Activated naive CD4-positive, alpha-beta T cell treated with anti-CD3 and anti-CD28 coated beads for 36 hours (primary cell): ENCODE results near the gene SLC35G1. TPM values are rescaled to one million over a fixed set of nuclear protein-coding genes. Genes with fewer than 3 reads are reported as not detected.
A peak's percentile ranks its signal among the peaks of the same experiment; 100 is the strongest.

ENCODE experiments used
- CTCF ChIA-PET: fragments of 350-600 bp; sonication (Branson Sonifier 250); formaldehyde crosslinking; loops from one replicate; lab custom pipeline; 2021; ENCODE audit warnings: antibody characterized with exemption; lab: Charles Lee
- DNase-seq: peaks from one replicate; pipeline ENCODE4 v3.0.0-alpha.2; 2020
- H3K27ac Mint-ChIP-seq: one replicate; pipeline ENCODE4 v1.8.0; 2021; ENCODE audit warnings: mild to moderate bottlenecking, mixed read lengths
- H3K27me3 Mint-ChIP-seq: one replicate; pipeline ENCODE4 v1.8.0; 2021; ENCODE audit warnings: low read depth, mixed read lengths
- H3K36me3 Mint-ChIP-seq: one replicate; pipeline ENCODE4 v1.8.0; 2021; ENCODE audit warnings: low read depth, mixed read lengths
- H3K4me1 Mint-ChIP-seq: one replicate; pipeline ENCODE4 v1.8.0; 2021; ENCODE audit warnings: low read depth, mixed read lengths
- H3K4me3 Mint-ChIP-seq: one replicate; pipeline ENCODE4 v1.8.0; 2021; ENCODE audit warnings: mild to moderate bottlenecking, moderate library complexity, mixed read lengths
- H3K9me3 Mint-ChIP-seq: one replicate; pipeline ENCODE4 v1.8.0; 2021; ENCODE audit warnings: mixed read lengths
- intact Hi-C: fragments of 100-400 bp; cut with micrococcal nuclease; formaldehyde crosslinking; loops from one replicate; pipeline ENCODE4 v1.15.1; 2023
- total RNA-seq, 2 experiments: library from RNA; stranded (reverse); gene quantifications; one replicate each; pipeline ENCODE4 v1.2.3, GENCODE V29; 2021

The SLC35G1 gene
- total RNA-seq, 2 experiments from 2014 or later, result 3.8 to 4.1 TPM

- H3K4me3 Mint-ChIP-seq, result no peak overlapping the region
- CTCF ChIA-PET, result interaction anchor here (0.8 kb wide), 1 partner anchor 12 kb away, joined by 3 read pairs; no protein-coding TSS in a partner anchor
- H3K27ac Mint-ChIP-seq, result no peak overlapping the region
- H3K9me3 Mint-ChIP-seq, result peaks cover 3% of the 10 kb centered on the region
- intact Hi-C loops, result no loop called here
- H3K36me3 Mint-ChIP-seq, result no peaks in the 10 kb centered on the region
- H3K4me1 Mint-ChIP-seq, result no peaks in the 10 kb centered on the region
- DNase-seq, result no peak
- peaks cover 9% of the 10 kb centered on the region for H3K27me3 Mint-ChIP-seq
These were observed 27.9 kb upstream of the SLC35G1 start for GRCh38 chr10:93865794-93866425.

DNA sequence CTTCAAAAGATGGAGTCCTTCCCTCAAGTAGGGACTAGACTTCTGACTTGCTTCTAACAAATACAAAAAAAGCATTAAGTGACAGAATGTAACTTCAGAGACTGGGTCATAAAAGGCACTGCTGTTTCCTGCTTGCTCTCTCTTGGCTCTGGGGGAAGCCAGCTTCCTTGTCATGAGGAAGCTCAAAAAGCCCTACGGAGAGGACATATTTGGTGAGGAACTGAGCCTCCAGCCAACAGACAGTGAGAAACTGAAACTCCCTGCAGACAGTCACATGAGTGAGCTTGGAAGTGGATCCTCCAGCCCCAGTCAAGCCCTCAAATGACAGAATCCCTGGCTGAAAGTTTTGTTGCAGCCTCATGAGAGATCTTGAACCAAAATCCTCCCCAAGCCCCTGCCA is 26.3 kb upstream of the SLC35G1 start:
- Mint-ChIP-seq H3K4me3 (no peak overlapping the region), H3K9me3 (no peaks in the 10 kb centered on the region), H3K27me3 (peaks cover 10% of the 10 kb centered on the region), H3K36me3 (no peaks in the 10 kb centered on the region), H3K4me1 (no peaks in the 10 kb centered on the region), H3K27ac (no peak overlapping the region)
- no peak for DNase-seq
- CTCF ChIA-PET, result no interaction called here
- intact Hi-C loops, result no loop called here

DNA sequence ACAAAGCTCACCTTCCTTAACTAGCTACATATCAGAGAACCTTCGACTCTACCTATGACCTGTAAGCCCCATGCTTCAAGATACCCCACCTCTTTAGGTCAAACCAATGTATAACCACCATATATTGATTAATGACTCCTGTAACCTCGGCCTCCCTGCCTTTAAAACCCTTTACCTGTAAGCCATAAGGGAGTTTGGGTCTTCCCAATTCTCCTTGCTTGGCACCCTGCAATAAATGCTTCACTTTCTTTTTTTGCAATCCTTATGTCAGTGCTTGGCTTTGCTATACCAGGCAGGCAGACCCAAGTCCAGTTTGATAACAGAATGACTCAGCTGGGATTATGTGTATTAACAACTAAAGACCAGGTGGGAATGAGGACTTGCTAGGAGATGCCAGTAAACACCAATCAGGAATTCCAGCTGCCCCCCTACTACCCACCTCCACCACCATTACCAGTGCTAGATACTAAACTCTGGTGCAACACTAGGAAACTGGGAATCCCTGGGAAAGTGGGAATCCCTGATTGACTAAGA is 22.0 kb upstream of the SLC35G1 start:
- Mint-ChIP-seq H3K4me1 (no peaks in the 10 kb centered on the region), H3K27ac (no peak overlapping the region), H3K27me3 (peaks cover 32% of the 10 kb centered on the region), H3K36me3 (no peaks in the 10 kb centered on the region), H3K4me3 (no peak overlapping the region), H3K9me3 (no peaks in the 10 kb centered on the region)
- intact Hi-C loops, result no loop called here
- CTCF ChIA-PET, result interaction anchor here (0.6 kb wide), 1 partner anchor 63 kb away, joined by 3 read pairs; no protein-coding TSS in a partner anchor
- DNase-seq, result no peak

DNA sequence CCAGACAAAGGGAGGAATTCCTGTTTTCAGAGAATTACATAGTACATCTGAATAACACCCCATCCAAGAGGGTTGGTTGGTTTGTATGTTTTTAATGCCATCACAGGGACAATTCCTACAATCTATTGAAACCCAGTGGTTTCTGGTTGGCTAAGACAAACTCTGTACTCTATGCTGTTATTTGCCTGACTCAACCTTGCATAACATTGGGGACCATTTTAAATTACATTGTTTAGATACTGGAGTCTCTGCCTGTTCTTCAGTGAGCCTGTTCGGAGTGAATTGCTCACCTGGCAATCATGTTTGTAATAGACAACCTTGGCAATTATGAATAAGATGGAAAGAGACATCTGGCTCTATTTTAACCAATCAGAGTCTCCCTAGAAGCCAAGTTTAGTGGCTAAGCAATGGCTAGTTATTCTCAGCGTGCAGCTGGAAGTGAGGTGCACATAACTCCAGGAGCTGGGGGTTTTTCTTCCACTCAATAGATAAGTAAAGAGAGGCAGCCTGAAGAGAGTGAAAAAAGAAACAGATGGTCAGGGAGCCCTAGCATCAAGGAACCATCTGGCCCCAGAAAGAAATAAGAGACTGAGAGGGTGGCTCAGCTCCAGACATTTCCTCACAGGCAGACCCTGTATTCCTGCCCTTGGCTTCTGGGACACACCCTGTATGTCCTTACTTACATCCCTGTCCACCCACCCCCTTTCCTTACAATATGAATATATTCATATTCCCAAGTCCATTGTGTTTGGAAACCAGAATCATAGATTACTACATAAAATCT is 21.2 kb upstream of the SLC35G1 start:
- Mint-ChIP-seq H3K9me3 (no peaks in the 10 kb centered on the region), H3K4me3 (no peak overlapping the region), H3K36me3 (no peaks in the 10 kb centered on the region), H3K4me1 (no peaks in the 10 kb centered on the region), H3K27ac (no peak overlapping the region), H3K27me3 (peaks cover 31% of the 10 kb centered on the region)
- DNase-seq, result no peak
- CTCF ChIA-PET, result interaction anchor here (0.6 kb wide), 1 partner anchor 63 kb away, joined by 3 read pairs; no protein-coding TSS in a partner anchor
- intact Hi-C loops, result no loop called here

- Mint-ChIP-seq H3K36me3 (no peaks in the 10 kb centered on the region), H3K4me1 (no peaks in the 10 kb centered on the region), H3K4me3 (no peak overlapping the region), H3K9me3 (no peaks in the 10 kb centered on the region), H3K27ac (no peak overlapping the region), H3K27me3 (peaks cover 27% of the 10 kb centered on the region)
- CTCF ChIA-PET, result no interaction called here
- intact Hi-C loops, result no loop called here
- DNase-seq, result no peak
These were observed 20.2 kb upstream of the SLC35G1 start for GRCh38 chr10:93873420-93874115.

GRCh38 chr10:93874309-93875031 is 19.3 kb upstream of the SLC35G1 start:
- Mint-ChIP-seq H3K9me3 (no peaks in the 10 kb centered on the region), H3K36me3 (no peaks in the 10 kb centered on the region), H3K4me1 (no peaks in the 10 kb centered on the region), H3K4me3 (no peak overlapping the region), H3K27ac (no peak overlapping the region), H3K27me3 (peaks cover 28% of the 10 kb centered on the region)
- CTCF ChIA-PET, result no interaction called here
- DNase-seq, result no peak
- intact Hi-C loops, result no loop called here

DNA sequence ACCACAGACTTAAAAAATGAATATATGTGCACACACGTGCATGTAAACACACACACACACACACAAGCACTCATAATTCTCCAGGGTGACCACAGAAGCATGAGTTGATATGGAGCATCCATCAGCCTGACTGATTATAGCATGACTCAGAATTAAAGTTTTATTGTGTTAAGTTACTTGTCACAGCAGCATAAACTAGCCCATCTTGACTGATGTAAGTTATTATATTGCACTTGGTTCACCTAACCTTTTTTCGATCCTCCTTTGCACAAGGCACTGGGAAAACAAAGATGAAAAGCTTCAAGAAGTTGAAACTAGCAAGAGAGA is 18.8 kb upstream of the SLC35G1 start:
- intact Hi-C loops, result no loop called here
- no peak overlapping the region for H3K4me3 Mint-ChIP-seq
- H3K27me3 Mint-ChIP-seq, result peaks cover 28% of the 10 kb centered on the region
- H3K27ac Mint-ChIP-seq, result no peak overlapping the region
- no peaks in the 10 kb centered on the region for H3K9me3 Mint-ChIP-seq
- no peak for DNase-seq
- CTCF ChIA-PET, result no interaction called here
- no peaks in the 10 kb centered on the region for H3K36me3 Mint-ChIP-seq
- H3K4me1 Mint-ChIP-seq, result no peaks in the 10 kb centered on the region

DNA sequence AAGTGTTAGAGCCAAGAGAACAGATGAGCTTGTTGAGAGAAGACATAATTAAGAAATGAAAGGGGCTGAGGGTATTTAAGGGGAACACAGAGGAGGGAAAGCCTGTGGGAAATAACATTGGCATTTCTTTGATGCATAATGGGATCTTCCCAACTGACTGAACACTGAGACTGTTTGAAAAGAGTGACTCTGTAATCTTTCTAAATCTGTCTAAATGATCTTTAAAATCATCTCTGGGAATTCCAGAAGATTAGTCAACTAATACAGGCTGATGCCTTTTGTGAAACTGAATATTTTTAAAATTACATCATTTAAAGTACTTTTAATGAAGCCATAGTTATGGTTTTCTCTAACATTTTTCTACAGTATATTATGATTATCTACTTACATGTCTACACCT is 17.4 kb upstream of the SLC35G1 start:
- no peak overlapping the region for H3K27ac Mint-ChIP-seq
- no peak for DNase-seq
- peaks cover 32% of the 10 kb centered on the region for H3K27me3 Mint-ChIP-seq
- CTCF ChIA-PET, result no interaction called here
- intact Hi-C loops, result no loop called here
- no peak overlapping the region for H3K4me3 Mint-ChIP-seq
- no peaks in the 10 kb centered on the region for H3K36me3 Mint-ChIP-seq
- H3K4me1 Mint-ChIP-seq, result no peaks in the 10 kb centered on the region
- H3K9me3 Mint-ChIP-seq, result no peaks in the 10 kb centered on the region

DNA sequence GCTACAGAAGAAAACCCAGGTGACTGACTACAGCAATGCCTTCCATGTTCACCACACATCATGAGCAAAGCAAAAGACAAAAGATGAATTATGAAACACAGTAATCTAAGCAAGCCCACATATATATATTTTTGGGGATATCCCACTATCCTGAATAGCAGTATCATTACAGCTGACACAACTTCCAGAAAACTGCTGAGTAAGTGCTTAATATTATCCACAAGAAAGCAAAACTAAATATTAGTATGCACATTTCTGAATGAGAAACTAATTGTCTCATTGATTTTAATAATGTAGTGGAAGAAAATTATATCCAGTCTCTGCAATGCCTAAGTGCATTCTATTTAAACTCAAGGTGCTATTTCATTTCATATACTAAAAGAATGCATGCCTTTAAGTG is 14.5 kb upstream of the SLC35G1 start:
- CTCF ChIA-PET, result no interaction called here
- no peaks in the 10 kb centered on the region for H3K4me1 Mint-ChIP-seq
- H3K27ac Mint-ChIP-seq, result no peak overlapping the region
- H3K9me3 Mint-ChIP-seq, result no peaks in the 10 kb centered on the region
- no peak for DNase-seq
- H3K36me3 Mint-ChIP-seq, result no peaks in the 10 kb centered on the region
- no peak overlapping the region for H3K4me3 Mint-ChIP-seq
- peaks cover 29% of the 10 kb centered on the region for H3K27me3 Mint-ChIP-seq
- intact Hi-C loops, result no loop called here

GRCh38 chr10:93894516-93895378 is 969 bp downstream of the SLC35G1 start:
- H3K36me3 Mint-ChIP-seq, result peaks cover 12% of the 10 kb centered on the region

GRCh38 chr10:93897070-93897780 is 3.4 kb downstream of the SLC35G1 start:
- CTCF ChIA-PET, result interaction anchor here (0.6 to 0.7 kb wide), 2 partner anchors 16 to 179 kb away, joined by 3 to 5 read pairs; no protein-coding TSS in a partner anchor
- H3K27ac Mint-ChIP-seq, result no peak overlapping the region
- no peaks in the 10 kb centered on the region for H3K9me3 Mint-ChIP-seq
- peaks cover 18% of the 10 kb centered on the region for H3K36me3 Mint-ChIP-seq
- intact Hi-C loops, result no loop called here
- H3K27me3 Mint-ChIP-seq, result no peaks in the 10 kb centered on the region
- no peak overlapping the region for H3K4me3 Mint-ChIP-seq
- DNase-seq, result no peak
- H3K4me1 Mint-ChIP-seq, result peaks cover 37% of the 10 kb centered on the region

More at GRCh38 chr10:93894516-93895378, 969 bp downstream of the SLC35G1 start:
- DNase-seq, result no peak
- intact Hi-C loops, result loop anchor here (1.0 to 5.0 kb wide), 4 partner anchors 192 to 902 kb away; partner anchors contain the start of genes CEP55, FRA10AC1 and NOC3L
- Mint-ChIP-seq H3K27ac (peak overlapping the region; percentile 37), H3K4me1 (peaks cover 37% of the 10 kb centered on the region), H3K4me3 (peak overlapping the region; percentile 76), H3K27me3 (no peaks in the 10 kb centered on the region), H3K9me3 (no peaks in the 10 kb centered on the region)
- CTCF ChIA-PET, result interaction anchor here (0.7 kb wide), 2 partner anchors 30 to 549 kb away, joined by 3 read pairs; no protein-coding TSS in a partner anchor
